Hepatocyte (in vitro differentiated cells): ENCODE results near the gene SIT1. TPM values are rescaled to one million over a fixed set of nuclear protein-coding genes. Genes with fewer than 3 reads are reported as not detected.

Source experiments
- DNase-seq: peaks from one replicate; pipeline ENCODE4 v3.0.0-alpha.2; 2016; ENCODE audit warnings: low spot score
- H2AFZ ChIP-seq: fragments of 200-600 bp; sonication (generic); 2 replicates; pipeline ENCODE4 v1.6.0; 2016; ENCODE audit warnings: antibody characterized with exemption, mild to moderate bottlenecking
- H3K27ac ChIP-seq: fragments of 200-600 bp; sonication (generic); 2 replicates; pipeline ENCODE4 v1.5.1; 2016; ENCODE audit warnings: mild to moderate bottlenecking
- H3K27me3 ChIP-seq: fragments of 200-600 bp; sonication (generic); 2 replicates; pipeline ENCODE4 v1.6.1; 2016
- H3K36me3 ChIP-seq: fragments of 200-600 bp; sonication (generic); replicated peaks from 2 replicates; pipeline ENCODE4 v1.5.1; 2016; ENCODE audit warnings: low read depth; ENCODE audit not compliant: insufficient read depth
- H3K4me1 ChIP-seq: fragments of 200-600 bp; sonication (generic); 2 replicates; pipeline ENCODE4 v1.5.1; 2016; ENCODE audit warnings: mild to moderate bottlenecking, moderate library complexity; ENCODE audit not compliant: insufficient read depth
- H3K4me2 ChIP-seq: fragments of 200-600 bp; sonication (generic); 2 replicates; pipeline ENCODE4 v1.6.0; 2016
- H3K4me3 ChIP-seq: fragments of 200-600 bp; sonication (generic); 2 replicates; pipeline ENCODE4 v1.5.1; 2016; ENCODE audit warnings: mild to moderate bottlenecking
- H3K79me2 ChIP-seq: fragments of 200-600 bp; sonication (generic); 2 replicates; pipeline ENCODE4 v1.6.0; 2017; ENCODE audit warnings: mild to moderate bottlenecking
- H3K9me2 ChIP-seq: fragments of 200-600 bp; sonication (generic); replicated peaks from 2 replicates; pipeline ENCODE4 v1.6.0; 2017; ENCODE audit warnings: mild to moderate bottlenecking; ENCODE audit not compliant: insufficient read depth
- H3K9me3 ChIP-seq: fragments of 200-600 bp; sonication (generic); 2 replicates; pipeline ENCODE4 v1.5.1; 2016; ENCODE audit warnings: low read depth, mild to moderate bottlenecking
- H4K20me1 ChIP-seq: fragments of 200-600 bp; sonication (generic); 2 replicates; pipeline ENCODE4 v1.6.0; 2016; ENCODE audit warnings: mild to moderate bottlenecking; ENCODE audit not compliant: insufficient read depth, poor library complexity, severe bottlenecking
- EZH2 ChIP-seq: fragments of 200-600 bp; sonication (generic); IDR thresholded peaks from 2 replicates; pipeline ENCODE4 v1.6.1; 2016; ENCODE audit warnings: antibody characterized with exemption, mild to moderate bottlenecking, borderline replicate concordance
- EZH2phosphoT487 ChIP-seq: fragments of 200-600 bp; sonication (generic); IDR thresholded peaks from one replicate; pipeline ENCODE4 v1.6.1; 2018; ENCODE audit warnings: antibody characterized with exemption, mild to moderate bottlenecking, low read depth, moderate library complexity; ENCODE audit not compliant: unreplicated experiment, severe bottlenecking
- WGBS: methylation state at CpG from one replicate; pipeline ENCODE4 v1.1.6; 2016; ENCODE audit warnings: low lambda C conversion rate; ENCODE audit errors: missing lambda C conversion rate; 5-methylcytosine and 5-hydroxymethylcytosine counted together
- polyA plus RNA-seq: library from polyadenylated mRNA; unstranded; fragments of >200 nt; fragmentation: Nextera tagmentation; extraction: Ambion mirVana; gene quantifications from 2 replicates; pipeline ENCODE4 v1.2.1, GENCODE V29; 2016
- total RNA-seq: library from RNA; depleted of rRNA; stranded (reverse); fragments of >200 nt; gene quantifications from 2 replicates; pipeline ENCODE4 v1.2.3, GENCODE V29; 2014
- TF ChIP-seq, protein P1 (sequence below): fragments of 200-600 bp; sonication (generic); IDR thresholded peaks from 2 replicates; pipeline ENCODE4 v1.5.1; 2016; ENCODE audit warnings: antibody characterized with exemption, mild to moderate bottlenecking; ENCODE audit not compliant: poor library complexity

The SIT1 gene
- total and polyA plus RNA-seq, 2 experiments from 2014 or later: not detected

DNA sequence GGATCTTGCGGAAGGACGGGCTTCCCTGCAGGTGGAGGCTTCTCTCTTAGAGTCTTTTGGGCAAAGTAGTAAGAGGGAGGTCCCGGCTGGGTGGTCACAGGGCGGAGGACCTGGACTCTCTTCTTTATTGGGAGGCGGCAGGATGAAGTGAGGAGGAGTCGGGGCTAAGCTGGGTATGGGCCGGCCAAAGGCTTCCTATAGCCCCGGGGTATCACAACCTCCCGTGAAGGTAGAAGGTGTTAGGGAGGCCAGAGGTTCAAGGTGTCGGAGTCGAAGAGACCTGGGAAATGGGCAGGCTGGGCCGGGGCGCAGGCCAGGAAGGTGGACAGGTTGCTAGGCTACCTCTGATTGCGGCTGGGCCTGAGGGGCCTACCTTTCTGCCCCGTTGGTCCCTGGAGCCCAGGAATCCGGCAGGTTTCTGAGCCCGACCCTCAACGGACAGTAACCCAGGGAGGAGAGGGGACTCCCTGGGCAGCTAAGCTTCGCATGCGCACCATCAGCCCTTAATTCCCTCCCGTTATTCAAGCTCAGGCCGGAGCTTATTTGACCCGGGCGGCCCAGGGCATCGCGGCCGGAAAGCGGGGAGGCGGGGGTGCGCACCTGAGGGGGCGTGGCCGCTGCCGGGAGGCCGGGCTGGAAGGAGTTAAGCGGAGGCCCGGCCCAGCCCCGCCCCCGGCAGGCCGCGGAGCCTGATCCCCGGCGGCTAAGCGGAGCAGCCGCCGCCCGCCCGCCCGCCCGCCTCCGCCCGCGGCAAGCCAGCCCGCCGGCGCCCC is 46.0 kb downstream of the SIT1 start, which contains the start of gene TESK1:
TESK1 (plus strand) TSS at position 685 of the 773 bp plus-strand sequence. CDS start 358 bp downstream, outside the sequence.
- H2AFZ ChIP-seq: peak within 1 kb of the TSS; percentile 37
- H3K9me2 ChIP-seq: no peaks in the 10 kb centered on the region
- peak within 1 kb of the TSS; percentile 84 for H3K4me3 ChIP-seq
- TF ChIP-seq EZH2 (no peak), EZH2phosphoT487 (no peak)
- TF ChIP-seq, protein P1, sequence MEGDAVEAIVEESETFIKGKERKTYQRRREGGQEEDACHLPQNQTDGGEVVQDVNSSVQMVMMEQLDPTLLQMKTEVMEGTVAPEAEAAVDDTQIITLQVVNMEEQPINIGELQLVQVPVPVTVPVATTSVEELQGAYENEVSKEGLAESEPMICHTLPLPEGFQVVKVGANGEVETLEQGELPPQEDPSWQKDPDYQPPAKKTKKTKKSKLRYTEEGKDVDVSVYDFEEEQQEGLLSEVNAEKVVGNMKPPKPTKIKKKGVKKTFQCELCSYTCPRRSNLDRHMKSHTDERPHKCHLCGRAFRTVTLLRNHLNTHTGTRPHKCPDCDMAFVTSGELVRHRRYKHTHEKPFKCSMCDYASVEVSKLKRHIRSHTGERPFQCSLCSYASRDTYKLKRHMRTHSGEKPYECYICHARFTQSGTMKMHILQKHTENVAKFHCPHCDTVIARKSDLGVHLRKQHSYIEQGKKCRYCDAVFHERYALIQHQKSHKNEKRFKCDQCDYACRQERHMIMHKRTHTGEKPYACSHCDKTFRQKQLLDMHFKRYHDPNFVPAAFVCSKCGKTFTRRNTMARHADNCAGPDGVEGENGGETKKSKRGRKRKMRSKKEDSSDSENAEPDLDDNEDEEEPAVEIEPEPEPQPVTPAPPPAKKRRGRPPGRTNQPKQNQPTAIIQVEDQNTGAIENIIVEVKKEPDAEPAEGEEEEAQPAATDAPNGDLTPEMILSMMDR: no peak
- H3K27ac ChIP-seq: peak within 1 kb of the TSS; percentile 90
- H3K27me3 ChIP-seq: no peaks in the 10 kb centered on the region
- H3K36me3 ChIP-seq: no peaks in the 10 kb centered on the region
- H3K4me2 ChIP-seq: peak within 1 kb of the TSS; percentile 98
- WGBS: 1% methylated on average over 24 of the region's 55 CpGs
- DNase-seq: peak; percentile 94
- H3K9me3 ChIP-seq: no peaks in the 10 kb centered on the region
- H4K20me1 ChIP-seq: peaks cover 18% of the 10 kb centered on the region
- peaks cover 25% of the 10 kb centered on the region for H3K79me2 ChIP-seq
- H3K4me1 ChIP-seq: peaks cover 15% of the 10 kb centered on the region

DNA sequence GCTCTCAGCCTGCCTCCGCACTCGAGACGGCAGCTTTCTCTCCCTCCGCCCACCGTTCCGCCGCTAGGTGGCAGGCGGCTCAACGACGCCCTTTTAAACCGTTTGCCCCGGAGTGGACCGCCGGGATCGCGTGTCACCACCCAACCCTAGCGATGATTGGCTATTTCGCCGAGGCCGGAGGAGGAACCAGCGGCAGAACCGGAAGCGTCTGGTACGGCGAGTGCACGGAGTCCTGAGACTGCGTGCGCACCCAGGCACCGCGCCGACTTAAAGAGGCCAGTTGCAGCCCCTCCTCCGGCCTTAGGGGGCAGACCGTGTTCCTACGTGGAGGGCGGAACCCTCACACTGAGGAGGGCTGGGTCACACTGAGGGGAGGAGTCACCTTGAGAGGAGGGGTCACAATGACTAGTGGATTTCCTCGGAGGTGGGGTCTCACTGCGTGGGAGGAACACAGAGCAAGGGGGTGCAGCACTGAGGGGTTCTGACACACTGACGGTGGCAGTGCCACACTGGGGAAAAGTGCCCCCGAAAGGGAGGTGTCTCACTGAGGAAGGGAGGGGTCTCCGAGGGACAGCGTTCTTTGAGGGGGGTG is 46.6 kb downstream of the SIT1 start:
- TF ChIP-seq, protein P1: peak; percentile 98
- TF ChIP-seq EZH2phosphoT487: no peak
- H3K4me2 ChIP-seq: peak overlapping the region; percentile 95
- peaks cover 25% of the 10 kb centered on the region for H3K79me2 ChIP-seq
- DNase-seq: peak; percentile 100
- peak overlapping the region; percentile 78 for H3K4me3 ChIP-seq
- H3K9me3 ChIP-seq: no peaks in the 10 kb centered on the region
- 2% methylated on average over 40 of the region's 41 CpGs for WGBS
- H3K27ac ChIP-seq: peak overlapping the region; percentile 93
- no peaks in the 10 kb centered on the region for H3K27me3 ChIP-seq
- peaks cover 15% of the 10 kb centered on the region for H3K4me1 ChIP-seq
- H2AFZ ChIP-seq: peak overlapping the region; percentile 93
- no peaks in the 10 kb centered on the region for H3K36me3 ChIP-seq
- H3K9me2 ChIP-seq: no peaks in the 10 kb centered on the region
- peaks cover 18% of the 10 kb centered on the region for H4K20me1 ChIP-seq

DNA sequence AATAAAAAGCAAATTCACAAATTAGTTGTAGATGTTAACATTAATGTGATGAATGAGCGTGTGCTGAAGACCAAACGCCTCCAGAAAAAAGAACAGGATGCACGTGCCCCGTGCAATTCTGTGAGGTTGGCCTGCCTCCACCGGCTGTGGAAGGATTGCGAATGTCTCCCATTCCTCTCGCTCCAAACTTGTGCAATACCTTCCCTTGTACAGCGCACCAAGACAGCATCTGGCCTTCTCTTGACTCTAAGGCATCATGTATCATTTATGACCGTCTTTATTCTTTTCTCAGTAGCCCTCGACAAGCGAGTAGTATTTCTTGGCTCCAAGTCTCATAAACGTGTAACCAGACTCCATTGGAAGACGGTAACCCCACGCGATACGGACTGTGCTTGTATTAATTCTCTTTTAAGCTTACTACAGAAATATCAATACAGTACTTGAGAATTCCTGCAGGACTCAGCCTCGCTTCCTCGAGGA is 47.2 kb downstream of the SIT1 start:
- DNase-seq: peak; percentile 57
- Histone ChIP-seq H3K79me2 (peaks cover 25% of the 10 kb centered on the region), H2AFZ (peak overlapping the region; percentile 93), H3K9me3 (no peaks in the 10 kb centered on the region), H3K4me1 (peaks cover 15% of the 10 kb centered on the region), H3K4me2 (peak overlapping the region; percentile 76), H3K27me3 (no peaks in the 10 kb centered on the region), H3K4me3 (peak overlapping the region; percentile 21), H4K20me1 (peaks cover 18% of the 10 kb centered on the region), H3K36me3 (no peaks in the 10 kb centered on the region), H3K9me2 (no peaks in the 10 kb centered on the region), H3K27ac (peak overlapping the region; percentile 93)
- TF ChIP-seq EZH2 (no peak), EZH2phosphoT487 (no peak)
- TF ChIP-seq, protein P1: no peak
- WGBS: 29% methylated on average over 18 of the region's 18 CpGs
